Keratinocyte (primary cell): ENCODE data around the gene ATXN7. TPM values are rescaled to one million over a fixed set of nuclear protein-coding genes. Genes with fewer than 3 reads are reported as not detected.

Experiments used
- DNase-seq: peaks from one replicate; pipeline ENCODE4 v3.0.0-alpha.2; 2011; ENCODE audit warnings: low read depth, missing footprints, low spot score
- FAIRE-seq: peaks from 2 replicates; lab custom pipeline; 2011; peaks lifted over from hg19 to GRCh38; lab: Jason Lieb, UNC
- H2AFZ ChIP-seq: 2 replicates; pipeline ENCODE4 v1.6.0; 2012; ENCODE audit warnings: low read length, control low read depth, inconsistent platforms; ENCODE audit not compliant: control insufficient read depth
- H3K27ac ChIP-seq: 2 replicates; pipeline ENCODE4 v1.5.1; 2011; ENCODE audit warnings: low read length; ENCODE audit not compliant: control insufficient read depth, insufficient read depth
- H3K27me3 ChIP-seq: 3 replicates; pipeline ENCODE4 v1.6.0; 2011; ENCODE audit warnings: low read length; ENCODE audit not compliant: control insufficient read depth, insufficient read depth; ENCODE audit errors: extremely low read depth
- H3K36me3 ChIP-seq, 2 experiments: 2 replicates in 1 of 2; 3 replicates in 1 of 2; pipeline ENCODE4 v1.5.1; 2011; ENCODE audit warnings: low read length in 2 of 2, mild to moderate bottlenecking in 1 of 2; ENCODE audit not compliant: control insufficient read depth in 2 of 2, insufficient read depth in 2 of 2; ENCODE audit errors: extremely low read depth in 1 of 2
- H3K4me1 ChIP-seq: 3 replicates; pipeline ENCODE4 v1.5.1; 2011; ENCODE audit warnings: low read length; ENCODE audit not compliant: control insufficient read depth, insufficient read depth; ENCODE audit errors: extremely low read depth
- H3K4me2 ChIP-seq: 3 replicates; pipeline ENCODE4 v1.6.0; 2011; ENCODE audit warnings: low read depth, low read length; ENCODE audit not compliant: control insufficient read depth, insufficient read depth; ENCODE audit errors: extremely low read depth
- H3K4me3 ChIP-seq, 3 experiments: fragments of 200-600 bp in 1 of 3; sonication (generic) in 1 of 3; 2 replicates in 2 of 3; 3 replicates in 1 of 3; pipeline ENCODE4 v1.5.1; 2011 to 2016; ENCODE audit warnings: low read length in 3 of 3, mild to moderate bottlenecking in 3 of 3, control low read depth in 2 of 3, inconsistent platforms in 1 of 3, low read depth in 1 of 3, mixed read lengths in 1 of 3, mixed run types in 1 of 3, moderate library complexity in 1 of 3; ENCODE audit not compliant: control insufficient read depth in 2 of 3, insufficient read depth in 2 of 3; ENCODE audit errors: extremely low read depth in 1 of 3
- H3K79me2 ChIP-seq: 2 replicates; pipeline ENCODE4 v1.6.0; 2012; ENCODE audit warnings: low read length; ENCODE audit not compliant: control insufficient read depth, insufficient read depth
- H3K9ac ChIP-seq: 3 replicates; pipeline ENCODE4 v1.6.0; 2011; ENCODE audit warnings: low read length; ENCODE audit not compliant: control insufficient read depth, insufficient read depth; ENCODE audit errors: extremely low read depth
- H3K9me1 ChIP-seq: 3 replicates; pipeline ENCODE4 v1.6.0; 2011; ENCODE audit warnings: low read length; ENCODE audit not compliant: control insufficient read depth, insufficient read depth; ENCODE audit errors: extremely low read depth
- H3K9me3 ChIP-seq: 2 replicates; pipeline ENCODE4 v1.5.1; 2012; ENCODE audit warnings: low read depth, low read length; ENCODE audit not compliant: control insufficient read depth
- H4K20me1 ChIP-seq: 3 replicates; pipeline ENCODE4 v1.6.0; 2011; ENCODE audit warnings: low read length; ENCODE audit not compliant: control insufficient read depth, insufficient read depth; ENCODE audit errors: extremely low read depth
- EZH2 ChIP-seq: IDR thresholded peaks from one replicate; pipeline ENCODE4 v1.6.1; 2012; ENCODE audit warnings: inconsistent platforms, mild to moderate bottlenecking, low read length, moderate library complexity
- dilution Hi-C: fragments of 300-500 bp; cut with MboI; formaldehyde crosslinking; loops from one replicate; pipeline ENCODE4 v1.7.0; 2020; ENCODE audit warnings: low sequenced_read_pairs; ENCODE audit not compliant: extremely low pct_ligation_motif_present
- polyA plus RNA-seq, 5 experiments: library from polyadenylated mRNA; depleted of rRNA in 3 of 5; stranded (reverse) in 3 of 5; stranded (forward) in 1 of 5; unstranded in 1 of 5; fragments of >200 nt; gene quantifications; 1 replicate in 1 of 5; 2 replicates in 3 of 5; 3 replicates in 1 of 5; pipeline versions ENCODE4 v1.2.1 to v1.2.3, GENCODE V29; 2011 to 2012; ENCODE audit warnings: missing spikeins in 2 of 5, low read depth in 1 of 5, low replicate concordance in 1 of 5
- TF ChIP-seq, protein P1 (sequence below), 3 experiments: IDR thresholded peaks in 1 of 3; conservative IDR thresholded peaks in 1 of 3; optimal IDR thresholded peaks in 1 of 3; 2 replicates in 2 of 3; 3 replicates in 1 of 3; pipeline versions ENCODE3 to v1.5.1; 2011; ENCODE audit warnings: low read length in 3 of 3, mild to moderate bottlenecking in 3 of 3, moderate library complexity in 2 of 3, control low read depth in 1 of 3, inconsistent platforms in 1 of 3; ENCODE audit not compliant: insufficient read depth in 2 of 3; ENCODE audit errors: extremely low read depth in 1 of 3

Gene ATXN7
- polyA plus RNA-seq, 1 donor (not counting 4 experiments of a cell fraction or from before 2014, with no cell fraction given): 8.8 TPM

- no peak overlapping the region for H3K4me3 ChIP-seq
- H4K20me1 ChIP-seq: peaks cover 2% of the 10 kb centered on the region
- H3K4me1 ChIP-seq: peaks cover 8% of the 10 kb centered on the region
- dilution Hi-C loops: no loop called here
- H3K4me2 ChIP-seq: no peak overlapping the region
- peaks cover 47% of the 10 kb centered on the region for H3K79me2 ChIP-seq
- H2AFZ ChIP-seq: no peak overlapping the region
- no peak overlapping the region for H3K27ac ChIP-seq
- no peaks in the 10 kb centered on the region for H3K9me3 ChIP-seq
- TF ChIP-seq, protein P1, sequence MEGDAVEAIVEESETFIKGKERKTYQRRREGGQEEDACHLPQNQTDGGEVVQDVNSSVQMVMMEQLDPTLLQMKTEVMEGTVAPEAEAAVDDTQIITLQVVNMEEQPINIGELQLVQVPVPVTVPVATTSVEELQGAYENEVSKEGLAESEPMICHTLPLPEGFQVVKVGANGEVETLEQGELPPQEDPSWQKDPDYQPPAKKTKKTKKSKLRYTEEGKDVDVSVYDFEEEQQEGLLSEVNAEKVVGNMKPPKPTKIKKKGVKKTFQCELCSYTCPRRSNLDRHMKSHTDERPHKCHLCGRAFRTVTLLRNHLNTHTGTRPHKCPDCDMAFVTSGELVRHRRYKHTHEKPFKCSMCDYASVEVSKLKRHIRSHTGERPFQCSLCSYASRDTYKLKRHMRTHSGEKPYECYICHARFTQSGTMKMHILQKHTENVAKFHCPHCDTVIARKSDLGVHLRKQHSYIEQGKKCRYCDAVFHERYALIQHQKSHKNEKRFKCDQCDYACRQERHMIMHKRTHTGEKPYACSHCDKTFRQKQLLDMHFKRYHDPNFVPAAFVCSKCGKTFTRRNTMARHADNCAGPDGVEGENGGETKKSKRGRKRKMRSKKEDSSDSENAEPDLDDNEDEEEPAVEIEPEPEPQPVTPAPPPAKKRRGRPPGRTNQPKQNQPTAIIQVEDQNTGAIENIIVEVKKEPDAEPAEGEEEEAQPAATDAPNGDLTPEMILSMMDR (optimal IDR thresholded peaks at IDR 0.05 in 1 of 3, IDR thresholded peaks at IDR 0.05 in 1 of 3, conservative IDR thresholded peaks at IDR 0.05 in 1 of 3; ENCODE audit: extremely low read depth in 1 of 3, insufficient read depth in 2 of 3, low read length in 3 of 3): no peak
- TF ChIP-seq EZH2: no peak
- no peaks in the 10 kb centered on the region for H3K9me1 ChIP-seq
- H3K9ac ChIP-seq: no peak overlapping the region
- no peak for DNase-seq
- FAIRE-seq: no peak
- H3K27me3 ChIP-seq: no peaks in the 10 kb centered on the region
- H3K36me3 ChIP-seq: peaks cover 9 to 11% of the 10 kb centered on the region in 2 experiments
These were observed 83.1 kb downstream of the ATXN7 start for GRCh38 chr3:63946753-63947152.

- Histone ChIP-seq H3K36me3 (peaks cover 6 to 8% of the 10 kb centered on the region in 2 experiments), H3K9me3 (no peaks in the 10 kb centered on the region), H3K4me3 (no peak overlapping the region), H3K4me2 (no peak overlapping the region), H3K9ac (no peak overlapping the region), H2AFZ (no peak overlapping the region), H3K4me1 (peaks cover 8% of the 10 kb centered on the region), H3K27me3 (no peaks in the 10 kb centered on the region), H3K9me1 (no peaks in the 10 kb centered on the region), H3K79me2 (peaks cover 42% of the 10 kb centered on the region), H4K20me1 (peaks cover 2% of the 10 kb centered on the region), H3K27ac (no peak overlapping the region)
- no peak for DNase-seq
- TF ChIP-seq, protein P1 (optimal IDR thresholded peaks at IDR 0.05 in 1 of 3, IDR thresholded peaks at IDR 0.05 in 1 of 3, conservative IDR thresholded peaks at IDR 0.05 in 1 of 3; ENCODE audit: extremely low read depth in 1 of 3, insufficient read depth in 2 of 3, low read length in 3 of 3): no peak
- no peak for TF ChIP-seq EZH2
- dilution Hi-C loops: no loop called here
- FAIRE-seq: no peak
These were observed 83.9 kb downstream of the ATXN7 start for GRCh38 chr3:63947594-63947993.
